ENCODE measurements around the gene NIFK. TPM values are rescaled to one million over a fixed set of nuclear protein-coding genes. Genes with fewer than 3 reads are reported as not detected.

NIFK gene
- total RNA-seq, 2 experiments from 2014 or later = 78.1 to 107 TPM

DNA sequence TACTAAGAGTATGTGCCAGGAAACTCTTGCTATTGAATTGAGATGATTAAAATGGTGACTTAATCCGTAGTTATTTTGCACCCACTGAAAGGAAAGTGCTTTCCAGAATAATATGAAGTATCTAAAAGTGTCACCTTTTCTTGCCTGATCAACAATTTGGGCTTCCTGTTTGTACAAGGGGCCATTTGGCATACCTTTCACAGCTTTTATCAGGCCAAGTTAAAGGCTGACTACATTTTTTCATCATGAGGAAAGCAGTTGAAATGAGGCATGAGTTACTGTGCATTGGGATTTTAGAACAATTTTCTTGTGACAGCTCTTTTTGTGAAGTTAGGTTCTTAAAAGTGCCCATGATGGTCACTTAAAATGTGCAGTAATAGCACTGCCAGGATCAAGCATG, 29.9 kb upstream of the NIFK start:
- no peak overlapping the region for H3K4me3 ChIP-seq (ENCODE audit: low read depth, low read length, poor library complexity, severe bottlenecking)
- BruUV-seq (replicated peaks) = TSS peak; percentile 72
- peaks cover 6% of the 10 kb centered on the region for H3K4me1 ChIP-seq (ENCODE audit: insufficient read depth, low read length, poor library complexity, severe bottlenecking)
- intact Hi-C loops (cut with micrococcal nuclease; ENCODE audit: unreplicated experiment) = no loop called here
- H3K79me2 ChIP-seq (ENCODE audit: insufficient read depth, low read depth, low read length) = no peaks in the 10 kb centered on the region
- ChIA-PET POLR2A (interaction anchor here (0.6 kb wide), 1 partner anchor 335 kb away, joined by 4 read pairs; no protein-coding TSS in a partner anchor), CTCF (ENCODE audit: unreplicated experiment) (no interaction called here)
- no peak overlapping the region for H2AFZ ChIP-seq (ENCODE audit: low read length)
- no peak overlapping the region for H3K27ac ChIP-seq (ENCODE audit: low read depth, low read length, poor library complexity, severe bottlenecking)
- H3K9me2 ChIP-seq (ENCODE audit: insufficient read depth, low read length) = no peaks in the 10 kb centered on the region
- H3K36me3 ChIP-seq (ENCODE audit: insufficient read depth, low read length) = peaks cover 76% of the 10 kb centered on the region
- DNase-seq (ENCODE audit: low spot score) = no peak
- no peak overlapping the region for H3K4me2 ChIP-seq (ENCODE audit: low read length)
- no peak for TF ChIP-seq EZH2phosphoT487 (IDR thresholded peaks at IDR 0.05; ENCODE audit: borderline replicate concordance, low read depth, low read length)
- TF ChIP-seq, protein P1, sequence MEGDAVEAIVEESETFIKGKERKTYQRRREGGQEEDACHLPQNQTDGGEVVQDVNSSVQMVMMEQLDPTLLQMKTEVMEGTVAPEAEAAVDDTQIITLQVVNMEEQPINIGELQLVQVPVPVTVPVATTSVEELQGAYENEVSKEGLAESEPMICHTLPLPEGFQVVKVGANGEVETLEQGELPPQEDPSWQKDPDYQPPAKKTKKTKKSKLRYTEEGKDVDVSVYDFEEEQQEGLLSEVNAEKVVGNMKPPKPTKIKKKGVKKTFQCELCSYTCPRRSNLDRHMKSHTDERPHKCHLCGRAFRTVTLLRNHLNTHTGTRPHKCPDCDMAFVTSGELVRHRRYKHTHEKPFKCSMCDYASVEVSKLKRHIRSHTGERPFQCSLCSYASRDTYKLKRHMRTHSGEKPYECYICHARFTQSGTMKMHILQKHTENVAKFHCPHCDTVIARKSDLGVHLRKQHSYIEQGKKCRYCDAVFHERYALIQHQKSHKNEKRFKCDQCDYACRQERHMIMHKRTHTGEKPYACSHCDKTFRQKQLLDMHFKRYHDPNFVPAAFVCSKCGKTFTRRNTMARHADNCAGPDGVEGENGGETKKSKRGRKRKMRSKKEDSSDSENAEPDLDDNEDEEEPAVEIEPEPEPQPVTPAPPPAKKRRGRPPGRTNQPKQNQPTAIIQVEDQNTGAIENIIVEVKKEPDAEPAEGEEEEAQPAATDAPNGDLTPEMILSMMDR (conservative IDR thresholded peaks at IDR 0.05; ENCODE audit: low read length) = no peak
- no peaks in the 10 kb centered on the region for H3K9me3 ChIP-seq (ENCODE audit: low read length)
- no peaks in the 10 kb centered on the region for H4K20me1 ChIP-seq (ENCODE audit: insufficient read depth, low read length)

DNA sequence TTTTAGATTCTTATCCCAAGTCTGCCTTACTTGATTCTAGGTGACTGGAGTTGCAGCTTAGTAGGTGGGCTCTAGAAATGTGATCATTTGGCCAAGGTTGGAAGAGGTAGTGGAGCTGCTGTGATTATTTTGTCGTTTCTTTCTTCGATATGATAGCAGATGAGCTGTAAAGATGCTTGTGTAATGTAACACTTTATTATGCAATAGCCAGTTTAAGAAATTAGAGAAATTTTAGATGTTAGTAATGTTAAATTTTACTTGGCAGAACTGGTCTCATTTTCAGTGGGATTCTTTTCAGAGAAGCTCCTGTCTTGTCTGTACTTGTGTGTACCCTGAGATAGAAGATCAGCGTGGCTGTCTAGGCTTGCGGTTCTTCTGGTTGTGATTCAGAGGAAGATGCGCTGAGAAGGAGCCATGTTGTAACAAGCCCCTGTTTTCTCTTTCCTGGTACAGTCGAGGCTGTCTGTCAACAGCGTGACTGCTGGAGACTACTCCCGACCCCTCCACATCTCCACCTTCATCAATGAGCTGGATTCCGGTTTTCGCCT, 28.1 kb upstream of the NIFK start:
- intact Hi-C loops (cut with micrococcal nuclease; ENCODE audit: unreplicated experiment) = no loop called here
- Histone ChIP-seq H3K4me2 (ENCODE audit: low read length) (no peak overlapping the region), H2AFZ (ENCODE audit: low read length) (no peak overlapping the region), H3K27ac (ENCODE audit: low read depth, low read length, poor library complexity, severe bottlenecking) (no peak overlapping the region), H3K9me2 (ENCODE audit: insufficient read depth, low read length) (no peaks in the 10 kb centered on the region), H3K9me3 (ENCODE audit: low read length) (no peaks in the 10 kb centered on the region), H3K4me1 (ENCODE audit: insufficient read depth, low read length, poor library complexity, severe bottlenecking) (no peaks in the 10 kb centered on the region), H3K79me2 (ENCODE audit: insufficient read depth, low read depth, low read length) (no peaks in the 10 kb centered on the region), H3K36me3 (ENCODE audit: insufficient read depth, low read length) (peaks cover 94% of the 10 kb centered on the region), H4K20me1 (ENCODE audit: insufficient read depth, low read length) (no peaks in the 10 kb centered on the region), H3K4me3 (ENCODE audit: low read depth, low read length, poor library complexity, severe bottlenecking) (no peak overlapping the region)
- DNase-seq (ENCODE audit: low spot score) = no peak
- ChIA-PET CTCF (ENCODE audit: unreplicated experiment) (interaction anchor here (0.6 kb wide), 1 partner anchor 9 kb away, joined by 9 read pairs; no protein-coding TSS in a partner anchor), POLR2A (no interaction called here)
- no TSS peak for BruUV-seq (replicated peaks)
- TF ChIP-seq, protein P1 (conservative IDR thresholded peaks at IDR 0.05; ENCODE audit: low read length) = no peak
- TF ChIP-seq EZH2phosphoT487 (IDR thresholded peaks at IDR 0.05; ENCODE audit: borderline replicate concordance, low read depth, low read length) = no peak
